A549 (cell line): ENCODE data around the gene DBH.
"Not testable (repeated sequence)": the region's sequence is repeated elsewhere in the genome, so short reads cannot be mapped to it uniquely, and the experiment has no call there.

Experiments used
- BCL3 ChIP-seq: fragments of >200 bp; sonication (Bioruptor Twin); formaldehyde crosslinking; IDR thresholded peaks from 3 replicates; pipeline ENCODE4 v1.6.1; 2016
- CBX2 ChIP-seq: fragments of 200-600 bp; sonication (generic); IDR thresholded peaks from 2 replicates; pipeline ENCODE4 v1.6.1; 2016; ENCODE audit warnings: low read depth, mild to moderate bottlenecking, borderline replicate concordance
- CBX8 ChIP-seq: fragments of 200-600 bp; sonication (generic); IDR thresholded peaks from 2 replicates; pipeline ENCODE4 v1.6.1; 2016
- CTCF ChIP-seq: fragments of >200 bp; sonication (Bioruptor Twin); formaldehyde crosslinking; IDR thresholded peaks from 3 replicates; pipeline ENCODE4 v1.5.1; 2016
- JUN ChIP-seq, 2 experiments: fragments of >200 bp; sonication (Bioruptor Twin); formaldehyde crosslinking; IDR thresholded peaks; 2 replicates in 1 of 2; 3 replicates in 1 of 2; pipeline ENCODE4 v1.6.1; 2016 to 2017
- PHF8 ChIP-seq: fragments of 200-600 bp; sonication (generic); IDR thresholded peaks from 2 replicates; pipeline ENCODE4 v1.6.1; 2016; ENCODE audit warnings: low read depth, mild to moderate bottlenecking, antibody characterized with exemption, moderate library complexity, borderline replicate concordance
- POLR2A ChIP-seq: IDR thresholded peaks from 2 replicates; pipeline ENCODE4 v1.6.1; 2012; ENCODE audit warnings: mild to moderate bottlenecking, low read length
- RCOR1 ChIP-seq: fragments of 150-350 bp; IDR thresholded peaks from 2 replicates; pipeline ENCODE4 v1.6.1; 2014; ENCODE audit warnings: antibody characterized with exemption, low read length, low read depth
- SMC3 ChIP-seq: fragments of >200 bp; sonication (Bioruptor Twin); formaldehyde crosslinking; IDR thresholded peaks from 3 replicates; pipeline ENCODE4 v1.6.1; 2018; ENCODE audit warnings: inconsistent platforms
- SREBF2 ChIP-seq: fragments of 450-650 bp; IDR thresholded peaks from 2 replicates; pipeline ENCODE4 v1.6.1; 2014; ENCODE audit warnings: mild to moderate bottlenecking, moderate library complexity

- not testable (repeated sequence) for TF ChIP-seq CBX8; SREBF2; RCOR1; SMC3; BCL3; PHF8; CTCF; JUN (IDR thresholded peaks at IDR 0.05); POLR2A; CBX2
Observed at GRCh38 chr9:133675796-133676195, 39.6 kb downstream of the DBH start.
